Measurements from ENCODE around the gene PDZD7.
A peak's percentile ranks its signal among the peaks of the same experiment; 100 is the strongest.

The PDZD7 gene

GRCh38 chr10:101043363-101043707 is 12.4 kb upstream of the PDZD7 start:
- Histone ChIP-seq H3K9me3 (ENCODE audit: insufficient read depth, low read length, severe bottlenecking) (no peaks in the 10 kb centered on the region), H3K79me2 (ENCODE audit: insufficient read depth, low read length) (peaks cover 9% of the 10 kb centered on the region), H3K9ac (ENCODE audit: low read depth, low read length) (peak overlapping the region; percentile 62), H3K4me3 (ENCODE audit: low read depth in 1 of 2, low read length in 2 of 2) (peak overlapping the region; percentile 29 to 75; a peak in 3 of 4 replicates), H3K36me3 (ENCODE audit: insufficient read depth, low read length) (no peaks in the 10 kb centered on the region), H3K27ac (ENCODE audit: low read length) (peak overlapping the region; percentile 88), H2AFZ (ENCODE audit: low read depth, low read length) (peak overlapping the region; percentile 83), H3K4me2 (ENCODE audit: insufficient read depth, low read length) (peak overlapping the region; percentile 88), H4K20me1 (ENCODE audit: insufficient read depth, low read length) (peaks cover 7% of the 10 kb centered on the region; the same call in 1 of the 2 replicates), H3K4me1 (ENCODE audit: insufficient read depth, low read length) (peaks cover 29% of the 10 kb centered on the region), H3K27me3 (ENCODE audit: insufficient read depth, low read length, poor library complexity) (no peaks in the 10 kb centered on the region)
- TF ChIP-seq EZH2 (IDR thresholded peaks at IDR 0.05; ENCODE audit: borderline replicate concordance, low read depth, low read length, severe bottlenecking), result no peak
- TF ChIP-seq, protein P1, sequence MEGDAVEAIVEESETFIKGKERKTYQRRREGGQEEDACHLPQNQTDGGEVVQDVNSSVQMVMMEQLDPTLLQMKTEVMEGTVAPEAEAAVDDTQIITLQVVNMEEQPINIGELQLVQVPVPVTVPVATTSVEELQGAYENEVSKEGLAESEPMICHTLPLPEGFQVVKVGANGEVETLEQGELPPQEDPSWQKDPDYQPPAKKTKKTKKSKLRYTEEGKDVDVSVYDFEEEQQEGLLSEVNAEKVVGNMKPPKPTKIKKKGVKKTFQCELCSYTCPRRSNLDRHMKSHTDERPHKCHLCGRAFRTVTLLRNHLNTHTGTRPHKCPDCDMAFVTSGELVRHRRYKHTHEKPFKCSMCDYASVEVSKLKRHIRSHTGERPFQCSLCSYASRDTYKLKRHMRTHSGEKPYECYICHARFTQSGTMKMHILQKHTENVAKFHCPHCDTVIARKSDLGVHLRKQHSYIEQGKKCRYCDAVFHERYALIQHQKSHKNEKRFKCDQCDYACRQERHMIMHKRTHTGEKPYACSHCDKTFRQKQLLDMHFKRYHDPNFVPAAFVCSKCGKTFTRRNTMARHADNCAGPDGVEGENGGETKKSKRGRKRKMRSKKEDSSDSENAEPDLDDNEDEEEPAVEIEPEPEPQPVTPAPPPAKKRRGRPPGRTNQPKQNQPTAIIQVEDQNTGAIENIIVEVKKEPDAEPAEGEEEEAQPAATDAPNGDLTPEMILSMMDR (IDR thresholded peaks at IDR 0.05; ENCODE audit: borderline replicate concordance, extremely low read depth, low read length, poor library complexity, severe bottlenecking), result no peak
- ATAC-seq (ENCODE audit: insufficient read depth, low read depth) (peak; percentile 10; the same call in 2 of the 3 replicates), DNase-seq (no peak)

DNA sequence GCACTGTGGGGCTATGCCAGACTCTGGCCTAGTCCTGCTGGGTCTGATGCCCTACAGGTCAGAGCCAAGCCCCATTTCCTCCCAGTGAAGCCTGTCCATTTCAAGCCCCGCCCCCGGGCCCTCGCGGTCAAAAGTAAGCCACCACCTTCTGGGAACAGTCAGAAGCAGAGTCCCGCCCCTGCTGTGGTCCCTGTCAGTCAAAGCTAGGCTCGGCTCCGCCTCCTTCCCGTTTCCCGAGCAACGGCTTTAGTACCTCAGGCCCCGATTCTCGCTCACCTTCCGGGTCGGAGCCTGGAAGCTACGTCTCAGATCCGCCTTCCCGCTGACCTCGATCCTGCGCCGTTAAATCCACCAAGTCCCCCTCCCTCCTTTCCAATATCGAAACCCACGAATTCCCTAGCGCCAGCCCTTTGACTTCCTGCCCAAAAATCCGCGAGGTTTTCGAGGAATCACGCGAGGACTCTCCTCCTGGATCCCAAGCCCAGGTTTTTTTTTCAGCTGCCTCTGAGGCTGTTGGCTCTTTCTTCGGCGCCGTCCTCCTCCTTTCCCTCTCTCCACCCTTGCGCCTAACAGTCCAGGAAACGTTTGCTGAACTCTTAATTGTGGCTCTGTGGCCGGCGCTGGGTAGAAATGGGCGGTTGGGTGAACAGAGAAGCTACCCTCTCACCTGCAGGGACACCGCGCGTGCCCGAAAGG is 11.9 kb upstream of the PDZD7 start:
- no peak for TF ChIP-seq EZH2 (IDR thresholded peaks at IDR 0.05; ENCODE audit: borderline replicate concordance, low read depth, low read length, severe bottlenecking)
- TF ChIP-seq, protein P1 (IDR thresholded peaks at IDR 0.05; ENCODE audit: borderline replicate concordance, extremely low read depth, low read length, poor library complexity, severe bottlenecking), result no peak
- H4K20me1 ChIP-seq (ENCODE audit: insufficient read depth, low read length), result peaks cover 9% of the 10 kb centered on the region; the same call in 1 of the 2 replicates
- no peaks in the 10 kb centered on the region for H3K27me3 ChIP-seq (ENCODE audit: insufficient read depth, low read length, poor library complexity)

GRCh38 chr10:101042118-101042517 is 11.2 kb upstream of the PDZD7 start:
- Histone ChIP-seq H3K27me3 (ENCODE audit: insufficient read depth, low read length, poor library complexity) (no peaks in the 10 kb centered on the region), H3K4me3 (ENCODE audit: low read depth in 1 of 2, low read length in 2 of 2) (peak overlapping the region; percentile 29 to 75; a peak in 3 of 4 replicates), H3K4me2 (ENCODE audit: insufficient read depth, low read length) (peak overlapping the region; percentile 88), H3K4me1 (ENCODE audit: insufficient read depth, low read length) (peaks cover 29% of the 10 kb centered on the region), H3K9me3 (ENCODE audit: insufficient read depth, low read length, severe bottlenecking) (no peaks in the 10 kb centered on the region), H3K27ac (ENCODE audit: low read length) (peak overlapping the region; percentile 88), H2AFZ (ENCODE audit: low read depth, low read length) (peak overlapping the region; percentile 83), H4K20me1 (ENCODE audit: insufficient read depth, low read length) (peaks cover 9% of the 10 kb centered on the region; the same call in 1 of the 2 replicates), H3K79me2 (ENCODE audit: insufficient read depth, low read length) (peaks cover 9% of the 10 kb centered on the region), H3K36me3 (ENCODE audit: insufficient read depth, low read length) (no peaks in the 10 kb centered on the region), H3K9ac (ENCODE audit: low read depth, low read length) (peak overlapping the region; percentile 62)
- ATAC-seq (ENCODE audit: insufficient read depth, low read depth) (no peak), DNase-seq (no peak)
- TF ChIP-seq, protein P1 (IDR thresholded peaks at IDR 0.05; ENCODE audit: borderline replicate concordance, extremely low read depth, low read length, poor library complexity, severe bottlenecking), result no peak
- no peak for TF ChIP-seq EZH2 (IDR thresholded peaks at IDR 0.05; ENCODE audit: borderline replicate concordance, low read depth, low read length, severe bottlenecking)

More for the DNA sequence above, 11.9 kb upstream of the PDZD7 start:
- peak; percentile 91 for DNase-seq
- Histone ChIP-seq H3K27ac (ENCODE audit: low read length) (peak overlapping the region; percentile 88), H3K4me1 (ENCODE audit: insufficient read depth, low read length) (peaks cover 29% of the 10 kb centered on the region), H3K4me2 (ENCODE audit: insufficient read depth, low read length) (peak overlapping the region; percentile 88), H3K36me3 (ENCODE audit: insufficient read depth, low read length) (no peaks in the 10 kb centered on the region), H3K9ac (ENCODE audit: low read depth, low read length) (peak overlapping the region; percentile 62), H3K4me3 (ENCODE audit: low read depth in 1 of 2, low read length in 2 of 2) (peak overlapping the region; percentile 29 to 75; a peak in 3 of 4 replicates), H3K79me2 (ENCODE audit: insufficient read depth, low read length) (peaks cover 9% of the 10 kb centered on the region), H2AFZ (ENCODE audit: low read depth, low read length) (peak overlapping the region; percentile 83), H3K9me3 (ENCODE audit: insufficient read depth, low read length, severe bottlenecking) (no peaks in the 10 kb centered on the region)
- ATAC-seq (ENCODE audit: insufficient read depth, low read depth), result peak; percentile 90
